Measurements from ENCODE around the gene PTPRD. TPM values are rescaled to one million over a fixed set of nuclear protein-coding genes. Genes with fewer than 3 reads are reported as not detected.

Gene PTPRD
- total RNA-seq, 1 experiment from 2014 or later, result not detected

GRCh38 chr9:8284884-8285283 is 2327.9 kb downstream of the PTPRD start:
- TF ChIP-seq, protein P1, sequence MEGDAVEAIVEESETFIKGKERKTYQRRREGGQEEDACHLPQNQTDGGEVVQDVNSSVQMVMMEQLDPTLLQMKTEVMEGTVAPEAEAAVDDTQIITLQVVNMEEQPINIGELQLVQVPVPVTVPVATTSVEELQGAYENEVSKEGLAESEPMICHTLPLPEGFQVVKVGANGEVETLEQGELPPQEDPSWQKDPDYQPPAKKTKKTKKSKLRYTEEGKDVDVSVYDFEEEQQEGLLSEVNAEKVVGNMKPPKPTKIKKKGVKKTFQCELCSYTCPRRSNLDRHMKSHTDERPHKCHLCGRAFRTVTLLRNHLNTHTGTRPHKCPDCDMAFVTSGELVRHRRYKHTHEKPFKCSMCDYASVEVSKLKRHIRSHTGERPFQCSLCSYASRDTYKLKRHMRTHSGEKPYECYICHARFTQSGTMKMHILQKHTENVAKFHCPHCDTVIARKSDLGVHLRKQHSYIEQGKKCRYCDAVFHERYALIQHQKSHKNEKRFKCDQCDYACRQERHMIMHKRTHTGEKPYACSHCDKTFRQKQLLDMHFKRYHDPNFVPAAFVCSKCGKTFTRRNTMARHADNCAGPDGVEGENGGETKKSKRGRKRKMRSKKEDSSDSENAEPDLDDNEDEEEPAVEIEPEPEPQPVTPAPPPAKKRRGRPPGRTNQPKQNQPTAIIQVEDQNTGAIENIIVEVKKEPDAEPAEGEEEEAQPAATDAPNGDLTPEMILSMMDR (IDR thresholded peaks at IDR 0.05; ENCODE audit: unreplicated experiment), result no peak
- no peak for DNase-seq (ENCODE audit: unreplicated experiment)
- H3K4me3 Mint-ChIP-seq (ENCODE audit: unreplicated experiment), result no peak overlapping the region
- H3K27me3 Mint-ChIP-seq (ENCODE audit: insufficient read depth, unreplicated experiment), result no peaks in the 10 kb centered on the region
- H3K27ac Mint-ChIP-seq (ENCODE audit: low read depth, unreplicated experiment), result no peak overlapping the region
- H3K36me3 Mint-ChIP-seq (ENCODE audit: insufficient read depth, unreplicated experiment), result no peaks in the 10 kb centered on the region
- ChIA-PET POLR2A (no interaction called here), CTCF (no interaction called here)
- no peaks in the 10 kb centered on the region for H3K4me1 Mint-ChIP-seq (ENCODE audit: insufficient read depth, unreplicated experiment)
- H3K9me3 Mint-ChIP-seq (ENCODE audit: unreplicated experiment), result peaks cover 14% of the 10 kb centered on the region
- BruUV-seq (replicated peaks), result no TSS peak
- intact Hi-C loops (cut with micrococcal nuclease), result no loop called here

DNA sequence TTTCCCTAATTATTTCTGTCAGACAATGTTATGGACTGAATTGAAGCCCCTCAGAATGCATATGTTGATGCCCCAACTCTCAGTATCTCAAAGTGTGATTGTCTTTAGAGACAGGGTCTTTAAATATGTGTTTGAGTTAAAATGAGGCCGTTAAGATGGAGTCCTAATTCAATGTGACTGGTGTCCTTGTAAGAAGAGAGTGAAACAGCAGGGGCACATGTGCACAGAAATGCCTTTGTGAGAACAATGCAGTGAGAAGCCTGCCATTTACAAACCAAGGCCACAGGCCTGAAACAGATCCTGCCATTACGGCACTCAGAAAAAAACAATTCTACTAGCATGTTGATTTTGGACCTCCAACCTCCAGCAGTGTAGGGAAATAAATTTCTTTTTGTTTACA is 2330.3 kb downstream of the PTPRD start:
- intact Hi-C loops (cut with micrococcal nuclease), result no loop called here
- H3K27me3 Mint-ChIP-seq (ENCODE audit: insufficient read depth, unreplicated experiment), result no peaks in the 10 kb centered on the region
- BruUV-seq (replicated peaks), result no TSS peak
- TF ChIP-seq, protein P1 (IDR thresholded peaks at IDR 0.05; ENCODE audit: unreplicated experiment), result no peak
- H3K4me1 Mint-ChIP-seq (ENCODE audit: insufficient read depth, unreplicated experiment), result no peaks in the 10 kb centered on the region
- peaks cover 7% of the 10 kb centered on the region for H3K9me3 Mint-ChIP-seq (ENCODE audit: unreplicated experiment)
- H3K36me3 Mint-ChIP-seq (ENCODE audit: insufficient read depth, unreplicated experiment), result no peaks in the 10 kb centered on the region
- H3K27ac Mint-ChIP-seq (ENCODE audit: low read depth, unreplicated experiment), result no peak overlapping the region
- ChIA-PET CTCF (no interaction called here), POLR2A (no interaction called here)
- DNase-seq (ENCODE audit: unreplicated experiment), result no peak
- no peak overlapping the region for H3K4me3 Mint-ChIP-seq (ENCODE audit: unreplicated experiment)

- Mint-ChIP-seq H3K27ac (ENCODE audit: low read depth, unreplicated experiment) (no peak overlapping the region), H3K4me1 (ENCODE audit: insufficient read depth, unreplicated experiment) (no peaks in the 10 kb centered on the region), H3K4me3 (ENCODE audit: unreplicated experiment) (no peak overlapping the region), H3K36me3 (ENCODE audit: insufficient read depth, unreplicated experiment) (no peaks in the 10 kb centered on the region), H3K27me3 (ENCODE audit: insufficient read depth, unreplicated experiment) (no peaks in the 10 kb centered on the region), H3K9me3 (ENCODE audit: unreplicated experiment) (peaks cover 9% of the 10 kb centered on the region)
- DNase-seq (ENCODE audit: unreplicated experiment), result no peak
- no TSS peak for BruUV-seq (replicated peaks)
- CTCF ChIA-PET, result no interaction called here
- POLR2A ChIA-PET, result no interaction called here
- intact Hi-C loops (cut with micrococcal nuclease), result no loop called here
- TF ChIP-seq, protein P1 (IDR thresholded peaks at IDR 0.05; ENCODE audit: unreplicated experiment), result no peak
Observed at GRCh38 chr9:8280811-8281210, 2332.0 kb downstream of the PTPRD start.

- ChIA-PET CTCF (interaction anchor here (0.9 kb wide), 1 partner anchor 10 kb away, joined by 3 read pairs; no protein-coding TSS in a partner anchor), POLR2A (interaction anchor here (0.5 kb wide), 1 partner anchor 10 kb away, joined by 3 read pairs; no protein-coding TSS in a partner anchor)
- no peaks in the 10 kb centered on the region for H3K36me3 Mint-ChIP-seq (ENCODE audit: insufficient read depth, unreplicated experiment)
- DNase-seq (ENCODE audit: unreplicated experiment), result no peak
- no peak overlapping the region for H3K27ac Mint-ChIP-seq (ENCODE audit: low read depth, unreplicated experiment)
- intact Hi-C loops (cut with micrococcal nuclease), result no loop called here
- BruUV-seq (replicated peaks), result no TSS peak
- TF ChIP-seq, protein P1 (IDR thresholded peaks at IDR 0.05; ENCODE audit: unreplicated experiment), result no peak
- H3K9me3 Mint-ChIP-seq (ENCODE audit: unreplicated experiment), result peaks cover 14% of the 10 kb centered on the region
- H3K4me1 Mint-ChIP-seq (ENCODE audit: insufficient read depth, unreplicated experiment), result no peaks in the 10 kb centered on the region
- H3K4me3 Mint-ChIP-seq (ENCODE audit: unreplicated experiment), result no peak overlapping the region
- no peaks in the 10 kb centered on the region for H3K27me3 Mint-ChIP-seq (ENCODE audit: insufficient read depth, unreplicated experiment)
Observed at GRCh38 chr9:8278048-8278447, 2334.8 kb downstream of the PTPRD start.
